HG03565 (cell line): ENCODE data around the gene ZFAND2A.
"Not testable (repeated sequence)": the region's sequence is repeated elsewhere in the genome, so short reads cannot be mapped to it uniquely, and the experiment has no call there.

Experiments used
- ATAC-seq: cut with Tn5 transposase; IDR thresholded peaks from one replicate; pipeline ENCODE4 v1.9.1; 2021; ENCODE audit warnings: mild to moderate bottlenecking, moderate library complexity; ENCODE audit not compliant: unreplicated experiment

The ZFAND2A gene, protein sequence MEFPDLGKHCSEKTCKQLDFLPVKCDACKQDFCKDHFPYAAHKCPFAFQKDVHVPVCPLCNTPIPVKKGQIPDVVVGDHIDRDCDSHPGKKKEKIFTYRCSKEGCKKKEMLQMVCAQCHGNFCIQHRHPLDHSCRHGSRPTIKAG

DNA sequence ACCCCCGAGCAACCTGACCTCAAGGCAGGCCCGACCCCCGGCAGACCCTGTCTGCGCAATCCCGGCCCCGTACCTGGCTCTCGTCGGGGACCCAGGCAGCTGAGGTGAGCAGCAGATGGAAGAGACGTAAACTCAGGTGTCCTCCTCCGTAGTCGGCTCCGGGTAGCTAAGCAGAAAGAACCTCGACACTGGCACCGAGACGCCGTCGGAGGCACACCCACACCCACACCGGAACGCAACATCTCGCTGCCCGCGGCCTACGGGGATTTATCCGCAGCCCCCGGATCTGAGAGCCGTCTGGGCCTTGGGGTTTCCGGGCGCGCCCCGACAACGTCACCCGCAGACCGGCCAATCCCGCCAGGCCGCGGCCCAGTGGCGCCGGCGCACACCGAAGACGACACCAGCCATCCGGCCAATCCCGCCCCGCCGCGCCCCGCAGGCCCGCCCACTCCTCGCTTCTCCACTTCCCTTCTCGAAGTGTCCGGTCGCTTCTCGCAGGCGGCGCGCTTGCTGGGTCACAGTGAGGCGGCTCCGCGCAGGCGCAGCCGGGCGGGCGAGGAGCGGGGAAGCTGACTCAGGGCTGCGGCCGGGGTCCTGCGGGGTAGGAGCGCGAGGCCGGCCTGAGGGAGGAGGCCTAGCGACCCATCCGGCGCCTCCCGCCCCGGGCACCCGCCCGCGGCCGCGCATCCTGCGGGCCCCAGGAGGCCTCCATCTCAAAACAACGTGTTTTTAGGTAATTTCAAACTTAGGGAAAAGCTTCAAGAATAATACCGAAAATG lies at the start of gene ZFAND2A:
TSS of gene ZFAND2A (minus strand) at position 306 of the 779 bp plus-strand sequence. CDS start 1,984 bp downstream, outside the sequence.
- ATAC-seq, result peak; percentile 91

DNA sequence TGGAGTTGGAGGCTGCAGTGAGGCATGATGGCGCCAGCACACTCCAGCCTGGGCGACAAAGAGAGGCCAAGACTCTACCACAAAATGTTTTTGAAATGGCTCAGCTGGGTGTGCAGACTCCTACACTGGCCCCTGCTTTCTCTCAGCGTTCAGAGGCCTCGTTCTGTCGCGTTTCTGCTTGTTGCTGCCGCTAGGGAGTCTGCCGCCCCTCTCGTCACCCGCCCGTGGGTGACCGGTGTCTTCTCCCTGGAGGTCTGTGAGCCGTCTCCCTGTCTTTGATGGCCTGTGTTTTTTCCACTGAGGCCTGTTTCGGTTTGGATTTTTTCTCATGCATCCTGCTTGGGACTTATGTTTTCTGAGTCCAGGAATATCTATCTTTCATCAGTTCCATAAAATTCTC lies 49.1 kb upstream of the ZFAND2A start:
- no peak for ATAC-seq

DNA sequence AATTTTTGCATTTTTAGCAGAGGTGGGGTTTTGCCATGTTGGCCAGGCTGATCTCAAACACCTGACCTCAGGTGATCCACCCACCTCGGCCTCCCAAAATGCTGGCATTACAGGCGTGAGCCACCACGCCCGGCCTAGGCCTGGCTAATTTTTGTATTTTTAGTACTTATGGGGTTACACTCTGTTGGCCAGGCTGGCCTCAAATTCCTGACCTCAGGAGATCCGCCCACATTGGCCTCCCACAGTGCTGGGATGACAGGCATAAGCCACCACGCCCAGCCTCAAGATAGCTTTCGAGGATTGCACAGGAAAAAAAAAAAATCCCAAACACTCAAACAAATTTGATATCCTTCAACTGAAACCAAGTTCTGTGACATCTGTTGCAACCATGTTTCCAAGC lies 45.7 kb upstream of the ZFAND2A start:
- ATAC-seq, result not testable (repeated sequence)

- no peak for ATAC-seq
These were observed 44.6 kb upstream of the ZFAND2A start for GRCh38 chr7:1204460-1205140.

DNA sequence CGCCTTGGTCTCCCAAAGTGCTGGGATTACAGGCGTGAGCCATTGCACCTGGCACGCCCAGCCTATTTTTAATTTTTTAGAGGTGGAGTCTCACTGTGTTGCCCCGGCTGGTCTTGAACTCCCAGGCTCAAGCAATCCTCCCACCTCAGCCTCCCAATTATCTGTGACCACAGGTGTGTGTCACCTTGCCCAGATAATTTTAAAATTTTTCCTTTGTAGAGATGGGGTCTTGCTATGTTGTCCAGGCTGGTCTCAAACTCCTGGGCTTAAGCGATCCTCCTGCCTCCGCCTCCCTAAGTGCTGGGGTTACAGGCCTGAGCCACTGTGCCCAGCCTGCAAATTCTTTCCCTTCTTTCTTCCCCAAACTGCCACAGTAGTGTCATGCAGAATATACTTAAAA lies 42.9 kb upstream of the ZFAND2A start:
- not testable (repeated sequence) for ATAC-seq

DNA sequence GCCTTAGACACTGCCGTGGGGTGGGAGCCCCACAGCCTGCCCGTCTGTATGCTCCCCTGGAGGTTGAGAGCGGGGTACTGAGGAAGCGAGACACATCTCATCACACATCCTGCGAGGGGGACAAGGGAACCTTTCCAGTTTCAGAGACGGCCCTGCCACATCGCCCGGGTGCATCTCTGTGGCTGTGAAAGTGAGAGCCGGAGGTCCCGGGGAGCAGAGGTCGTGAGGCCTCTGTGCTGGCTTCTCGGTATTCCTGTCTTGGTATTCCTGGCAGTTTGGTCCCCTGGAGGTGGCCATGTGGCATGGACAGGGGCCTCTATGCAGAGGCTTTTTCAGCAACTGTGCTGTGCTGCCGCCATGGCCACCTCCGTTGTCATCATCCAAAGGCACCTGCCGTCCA lies 41.9 kb upstream of the ZFAND2A start:
- no peak for ATAC-seq

GRCh38 chr7:1200045-1200444 lies 40.0 kb upstream of the ZFAND2A start:
- no peak for ATAC-seq

DNA sequence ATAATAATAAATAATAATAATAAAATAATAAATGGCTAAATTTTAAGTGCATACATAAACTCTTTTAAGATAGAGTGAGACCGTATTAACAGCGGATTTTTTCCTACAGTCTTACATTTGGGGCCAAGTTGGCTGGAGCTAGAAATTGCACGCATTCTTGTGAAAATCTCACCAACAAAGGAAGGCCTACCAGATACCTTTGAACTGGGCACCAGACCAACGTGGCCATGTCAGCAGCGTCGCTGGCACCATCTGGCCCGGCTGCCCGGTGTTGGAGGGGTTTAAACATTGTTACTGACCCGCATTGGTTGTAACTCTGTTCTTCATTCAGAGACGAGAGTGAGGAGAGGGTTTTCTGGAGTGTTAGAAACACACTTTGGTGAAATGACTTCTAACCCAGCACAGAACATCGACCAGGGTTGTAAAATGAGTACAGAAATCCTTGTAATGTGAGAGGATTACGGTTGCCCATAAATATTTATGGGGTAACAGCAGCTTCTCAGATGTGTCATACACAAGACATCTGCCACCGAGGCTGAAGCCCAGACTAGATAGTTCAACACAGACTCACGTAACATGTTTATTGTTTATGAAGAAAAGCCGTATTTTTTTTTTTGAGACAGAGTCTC lies 38.1 kb upstream of the ZFAND2A start:
- no peak for ATAC-seq

DNA sequence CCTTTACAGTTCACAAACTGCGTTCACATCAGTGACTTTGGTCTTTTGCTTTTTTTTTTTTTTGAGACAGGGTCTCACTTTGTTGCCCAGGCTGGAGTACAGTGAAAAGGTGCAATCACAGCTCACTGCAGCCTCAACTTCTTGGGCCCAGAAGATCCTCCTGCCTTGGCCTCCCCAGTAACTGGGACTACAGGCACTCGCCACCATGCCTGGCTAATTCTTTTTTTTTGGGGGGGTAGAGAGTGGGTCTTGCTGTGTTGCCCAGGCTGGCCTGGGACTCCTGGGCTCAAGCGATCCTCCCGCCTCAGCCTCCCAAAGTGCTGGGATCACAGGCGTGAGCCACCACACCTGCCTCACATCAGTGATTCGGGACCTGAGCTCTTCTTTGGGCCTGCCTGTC lies 37.0 kb upstream of the ZFAND2A start:
- ATAC-seq, result no peak

DNA sequence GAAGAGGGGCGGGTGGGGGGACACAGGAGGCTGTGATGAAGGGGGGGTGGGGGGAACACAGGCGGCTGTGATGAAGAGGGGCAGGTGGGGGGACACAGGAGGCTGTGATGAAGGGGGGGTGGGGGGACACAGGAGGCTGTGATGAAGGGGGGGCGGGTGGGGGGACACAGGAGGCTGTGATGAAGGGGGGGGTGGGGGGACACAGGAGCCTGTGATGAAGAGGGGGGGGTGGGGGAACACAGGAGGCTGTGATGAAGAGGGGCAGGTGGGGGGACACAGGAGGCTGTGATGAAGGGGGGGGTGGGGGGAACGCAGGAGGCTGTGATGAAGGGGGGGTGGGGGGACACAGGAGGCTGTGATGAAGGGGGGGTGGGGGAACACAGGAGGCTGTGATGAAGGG lies 36.4 kb upstream of the ZFAND2A start:
- ATAC-seq, result not testable (repeated sequence)

DNA sequence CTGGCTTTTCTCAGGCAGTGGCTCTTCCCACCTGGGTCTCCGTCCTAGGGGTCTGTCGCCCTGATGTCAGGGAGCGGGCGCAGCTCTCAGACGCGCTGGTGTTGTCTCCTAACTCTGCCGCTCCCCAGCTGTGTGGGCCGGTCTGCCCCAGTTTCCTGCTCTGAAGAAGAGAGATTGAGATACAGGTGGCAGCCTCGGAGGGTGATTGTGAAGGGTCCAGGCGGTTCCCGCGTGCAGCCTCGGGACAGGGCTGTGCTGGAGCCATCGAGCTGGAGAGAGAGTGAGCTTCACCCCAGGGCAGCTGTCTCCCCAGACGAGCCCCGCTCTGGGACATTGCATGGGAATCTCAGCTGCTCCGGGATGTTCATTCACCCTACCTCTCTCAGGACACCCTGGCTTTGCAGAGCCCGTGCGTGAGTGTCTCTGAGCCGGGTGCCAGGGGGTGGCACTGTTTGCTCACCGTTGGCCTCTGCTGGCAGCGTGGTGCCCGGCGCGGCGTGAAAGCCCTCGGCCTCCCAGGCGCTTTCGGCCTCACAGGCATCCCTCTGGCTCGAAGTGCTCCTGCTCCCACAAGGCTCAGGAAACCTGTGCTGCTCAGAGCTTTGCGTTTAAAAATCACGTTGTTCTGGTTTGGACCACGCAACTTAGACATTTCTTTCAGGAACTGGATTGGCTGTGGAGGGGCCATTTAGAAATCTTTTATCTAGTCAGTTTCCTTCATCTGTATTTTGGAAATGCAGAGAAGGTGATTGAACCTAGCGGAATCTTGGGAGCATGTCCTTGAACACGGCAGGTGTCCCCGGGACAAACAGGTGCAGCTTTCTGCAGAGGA lies 33.8 kb upstream of the ZFAND2A start:
- ATAC-seq, result no peak

DNA sequence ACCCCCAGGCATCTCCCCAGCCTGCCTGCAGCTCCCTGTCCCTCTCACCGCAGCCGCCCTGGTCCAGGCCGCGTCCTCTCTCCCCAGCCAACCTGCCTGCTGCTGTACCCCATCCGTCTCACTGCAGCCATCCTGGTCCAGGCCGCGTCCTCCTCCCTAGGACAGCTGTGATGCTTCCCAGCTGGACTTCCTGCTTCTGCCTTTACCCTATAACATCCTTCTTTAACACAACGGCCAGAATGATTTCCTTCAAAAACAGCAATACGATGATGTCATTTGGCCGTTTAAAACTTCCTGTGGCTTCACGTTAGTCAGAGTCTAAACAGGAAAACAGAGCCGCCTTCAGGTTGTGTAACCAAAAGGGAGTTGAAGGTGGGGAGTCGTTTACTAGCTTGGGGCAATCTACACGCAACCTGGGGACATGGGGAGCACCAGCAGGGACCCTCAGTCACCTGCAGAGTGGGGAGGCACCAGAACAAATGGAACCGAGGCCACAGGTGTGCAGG lies 32.2 kb upstream of the ZFAND2A start:
- no peak for ATAC-seq

- ATAC-seq, result no peak
These were observed 30.2 kb upstream of the ZFAND2A start for GRCh38 chr7:1189986-1190772.

GRCh38 chr7:1188720-1189294 lies 28.8 kb upstream of the ZFAND2A start:
- ATAC-seq, result no peak

GRCh38 chr7:1187127-1187526 lies 27.1 kb upstream of the ZFAND2A start:
- no peak for ATAC-seq

DNA sequence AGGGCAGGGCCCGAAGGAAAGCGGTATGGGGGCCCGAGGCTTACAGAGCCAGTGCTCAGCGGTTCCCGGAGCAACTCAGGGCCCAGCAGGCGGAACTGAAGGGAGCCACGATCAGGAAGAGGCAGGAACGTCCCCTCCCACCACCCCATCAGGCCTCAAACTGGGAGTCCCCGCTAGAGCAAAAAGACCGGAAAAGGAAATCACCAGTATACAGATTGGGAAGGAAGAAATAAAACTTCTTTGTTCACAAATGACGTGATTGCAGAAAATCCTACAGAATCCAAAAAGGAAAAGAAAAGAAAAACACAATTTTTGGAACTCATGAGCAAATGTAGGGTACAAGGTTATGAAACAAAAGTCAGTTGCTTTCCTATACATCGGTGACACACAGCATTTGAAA lies 21.6 kb upstream of the ZFAND2A start:
- ATAC-seq, result no peak

DNA sequence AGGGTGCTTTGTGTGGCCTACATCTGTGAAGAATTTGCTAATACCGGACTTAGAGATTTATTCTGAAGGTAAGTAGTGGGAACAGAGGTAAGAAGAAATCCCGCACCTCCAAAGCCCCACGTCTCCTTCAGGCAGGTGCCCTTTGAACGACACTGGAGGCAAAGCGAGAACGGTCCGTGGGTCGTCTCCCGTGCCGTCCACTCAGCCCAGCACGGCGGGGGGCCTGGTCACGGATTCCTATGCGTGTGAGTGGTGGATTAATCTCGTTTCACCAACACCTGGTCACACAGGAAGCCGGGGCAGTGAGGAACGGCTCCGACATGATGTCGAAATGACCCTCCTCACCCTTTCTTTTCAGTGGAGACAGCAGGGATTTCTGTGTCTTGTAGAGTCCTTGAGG lies 21.0 kb upstream of the ZFAND2A start:
- ATAC-seq, result no peak

DNA sequence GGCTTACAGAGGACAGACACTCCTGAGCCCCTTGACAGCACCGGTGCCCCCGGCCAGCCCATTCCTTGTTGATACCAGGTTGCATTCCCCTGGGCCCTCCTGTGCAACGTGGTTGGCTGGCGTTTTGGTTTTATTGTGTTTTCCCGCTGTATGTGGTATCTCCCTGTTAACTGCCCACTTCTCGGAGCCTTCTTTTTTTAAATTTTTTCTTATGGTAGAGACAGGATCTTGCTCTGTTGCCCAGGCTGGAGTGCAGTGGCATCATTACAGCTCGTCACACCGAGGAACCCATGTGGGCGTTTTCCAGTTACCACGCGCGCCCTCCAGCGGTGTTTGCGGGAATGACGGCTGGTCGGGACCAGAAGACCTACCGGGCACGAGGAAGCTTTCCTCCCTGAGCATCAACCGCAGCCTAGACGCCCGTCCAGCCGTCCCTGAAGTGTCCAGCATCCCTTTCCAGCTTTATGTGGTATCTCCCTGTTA lies 16.9 kb upstream of the ZFAND2A start:
- ATAC-seq, result no peak
